Measurements from ENCODE around the gene RPF1.

The RPF1 gene

GRCh38 chr1:84479998-84480397 is 932 bp downstream of the RPF1 start:
- DNase-seq (no peak), ATAC-seq (ENCODE audit: insufficient read depth, low read depth) (no peak)
- Histone ChIP-seq H3K27me3 (ENCODE audit: insufficient read depth, low read length, poor library complexity) (no peaks in the 10 kb centered on the region), H3K79me2 (ENCODE audit: insufficient read depth, low read length) (peaks cover 60% of the 10 kb centered on the region), H3K9ac (ENCODE audit: low read depth, low read length) (peak overlapping the region; percentile 74), H3K36me3 (ENCODE audit: insufficient read depth, low read length) (peaks cover 38% of the 10 kb centered on the region), H3K4me1 (ENCODE audit: insufficient read depth, low read length) (peaks cover 29% of the 10 kb centered on the region), H3K9me3 (ENCODE audit: insufficient read depth, low read length, severe bottlenecking) (peaks cover 9% of the 10 kb centered on the region), H3K4me2 (ENCODE audit: insufficient read depth, low read length) (peak overlapping the region; percentile 99), H3K27ac (ENCODE audit: low read length) (peak overlapping the region; percentile 85), H2AFZ (ENCODE audit: low read depth, low read length) (peak overlapping the region; percentile 99), H4K20me1 (ENCODE audit: insufficient read depth, low read length) (peaks cover 13% of the 10 kb centered on the region; the same call in 1 of the 2 replicates), H3K4me3 (ENCODE audit: low read depth in 1 of 2, low read length in 2 of 2) (peak overlapping the region; percentile 93 to 96)
- no peak for TF ChIP-seq CTCF (IDR thresholded peaks at IDR 0.05; ENCODE audit: borderline replicate concordance, extremely low read depth, low read length, poor library complexity, severe bottlenecking)
- no peak for TF ChIP-seq EZH2 (IDR thresholded peaks at IDR 0.05; ENCODE audit: borderline replicate concordance, low read depth, low read length, severe bottlenecking)

DNA sequence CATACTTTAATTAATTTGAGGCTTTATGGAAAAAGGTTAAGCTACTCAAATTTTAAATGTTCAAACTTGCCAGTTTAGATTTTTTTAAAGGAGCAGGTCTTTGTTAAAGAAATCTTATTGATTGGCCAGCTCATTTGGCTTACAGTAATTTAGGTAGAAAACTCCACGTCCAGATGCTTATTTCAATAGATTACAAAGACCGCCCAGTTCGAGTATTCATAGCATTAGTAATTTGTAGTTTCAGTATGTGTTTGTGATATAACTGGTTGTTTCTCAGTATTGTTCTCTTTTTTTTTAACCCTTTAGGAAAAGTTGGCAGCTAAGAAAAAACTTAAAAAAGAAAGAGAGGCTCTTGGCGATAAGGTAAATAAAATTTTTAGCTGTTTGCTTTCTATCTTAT is 1.6 kb downstream of the RPF1 start:
- Histone ChIP-seq H3K4me2 (ENCODE audit: insufficient read depth, low read length) (peak overlapping the region; percentile 99), H3K79me2 (ENCODE audit: insufficient read depth, low read length) (peaks cover 66% of the 10 kb centered on the region), H3K27ac (ENCODE audit: low read length) (no peak overlapping the region), H3K4me1 (ENCODE audit: insufficient read depth, low read length) (peaks cover 29% of the 10 kb centered on the region), H3K9me3 (ENCODE audit: insufficient read depth, low read length, severe bottlenecking) (peaks cover 9% of the 10 kb centered on the region), H3K4me3 (ENCODE audit: low read depth in 1 of 2, low read length in 2 of 2) (peak overlapping the region; percentile 93 to 96; a peak in 3 of 4 replicates), H3K27me3 (ENCODE audit: insufficient read depth, low read length, poor library complexity) (no peaks in the 10 kb centered on the region), H2AFZ (ENCODE audit: low read depth, low read length) (no peak overlapping the region), H4K20me1 (ENCODE audit: insufficient read depth, low read length) (peaks cover 13% of the 10 kb centered on the region; the same call in 1 of the 2 replicates), H3K36me3 (ENCODE audit: insufficient read depth, low read length) (peaks cover 44% of the 10 kb centered on the region), H3K9ac (ENCODE audit: low read depth, low read length) (peak overlapping the region; percentile 74)
- no peak for TF ChIP-seq CTCF (IDR thresholded peaks at IDR 0.05; ENCODE audit: borderline replicate concordance, extremely low read depth, low read length, poor library complexity, severe bottlenecking)
- no peak for TF ChIP-seq EZH2 (IDR thresholded peaks at IDR 0.05; ENCODE audit: borderline replicate concordance, low read depth, low read length, severe bottlenecking)
- no peak for ATAC-seq (ENCODE audit: insufficient read depth, low read depth)
- no peak for DNase-seq

DNA sequence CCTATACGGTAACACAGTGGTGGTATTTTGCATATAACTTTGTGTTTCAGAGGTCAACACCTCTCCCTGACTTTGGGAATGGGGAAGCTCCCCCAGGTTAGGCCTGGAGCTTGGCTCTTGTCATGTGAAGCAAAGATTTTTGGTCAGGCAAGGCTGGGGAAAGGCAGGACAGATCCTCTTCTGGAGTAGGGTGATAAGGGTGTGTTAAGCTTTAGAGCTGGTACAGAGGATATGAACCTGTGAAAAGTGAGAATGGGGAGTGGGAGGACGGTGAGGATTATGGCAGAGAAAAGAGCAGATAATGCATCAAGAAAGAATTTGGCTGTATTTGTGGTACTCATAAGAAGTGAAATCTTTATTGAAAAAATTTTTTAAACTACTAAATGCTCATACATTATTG is 2.3 kb downstream of the RPF1 start:
- DNase-seq = no peak
- peak overlapping the region; percentile 14; the same call in 1 of the 2 replicates for H3K9ac ChIP-seq (ENCODE audit: low read depth, low read length)
- H3K79me2 ChIP-seq (ENCODE audit: insufficient read depth, low read length) = peaks cover 71% of the 10 kb centered on the region
- H2AFZ ChIP-seq (ENCODE audit: low read depth, low read length) = no peak overlapping the region
- peak overlapping the region; percentile 99 for H3K4me2 ChIP-seq (ENCODE audit: insufficient read depth, low read length)
- peaks cover 29% of the 10 kb centered on the region for H3K4me1 ChIP-seq (ENCODE audit: insufficient read depth, low read length)
- H4K20me1 ChIP-seq (ENCODE audit: insufficient read depth, low read length) = peaks cover 17% of the 10 kb centered on the region; the same call in 1 of the 2 replicates
- TF ChIP-seq EZH2 (IDR thresholded peaks at IDR 0.05; ENCODE audit: borderline replicate concordance, low read depth, low read length, severe bottlenecking) = no peak
- no peak for TF ChIP-seq CTCF (IDR thresholded peaks at IDR 0.05; ENCODE audit: borderline replicate concordance, extremely low read depth, low read length, poor library complexity, severe bottlenecking)
- no peak for ATAC-seq (ENCODE audit: insufficient read depth, low read depth)
- H3K27me3 ChIP-seq (ENCODE audit: insufficient read depth, low read length, poor library complexity) = no peaks in the 10 kb centered on the region
- peaks cover 9% of the 10 kb centered on the region for H3K9me3 ChIP-seq (ENCODE audit: insufficient read depth, low read length, severe bottlenecking)
- 0 out of 2 replicates have a peak overlapping the region, but pooled peaks have one; percentile 35 for H3K27ac ChIP-seq (ENCODE audit: low read length)
- peak overlapping the region in 1 of 2 experiments; percentile 45; a peak in 3 of 4 replicates for H3K4me3 ChIP-seq (ENCODE audit: low read depth in 1 of 2, low read length in 2 of 2)
- peaks cover 50% of the 10 kb centered on the region for H3K36me3 ChIP-seq (ENCODE audit: insufficient read depth, low read length)

All from DND-41 (cell line).